GM21737 (cell line): Measurements from ENCODE around the gene DPP4.
"Not testable (repeated sequence)": the region's sequence is repeated elsewhere in the genome, so short reads cannot be mapped to it uniquely, and the experiment has no call there.

Experiments used
- ATAC-seq: cut with Tn5 transposase; IDR thresholded peaks from one replicate; pipeline ENCODE4 v1.9.1; 2021; ENCODE audit warnings: mild to moderate bottlenecking, moderate library complexity; ENCODE audit not compliant: unreplicated experiment

The DPP4 gene

GRCh38 chr2:162060532-162060931 lies 13.5 kb downstream of the DPP4 start:
- no peak for ATAC-seq

GRCh38 chr2:162058973-162059668 lies 14.9 kb downstream of the DPP4 start:
- peak; percentile 76 for ATAC-seq

GRCh38 chr2:162057426-162057825 lies 16.6 kb downstream of the DPP4 start:
- ATAC-seq: no peak

- no peak for ATAC-seq
These were observed 17.1 kb downstream of the DPP4 start for GRCh38 chr2:162056796-162057399.

- ATAC-seq: no peak
These were observed 20.2 kb downstream of the DPP4 start for GRCh38 chr2:162053808-162054155.

- ATAC-seq: no peak
These were observed 20.8 kb downstream of the DPP4 start for GRCh38 chr2:162053066-162053807.

GRCh38 chr2:162050513-162050961 lies 23.5 kb downstream of the DPP4 start:
- ATAC-seq: no peak

GRCh38 chr2:162049089-162049488 lies 24.9 kb downstream of the DPP4 start:
- ATAC-seq: not testable (repeated sequence)

- ATAC-seq: no peak
These were observed 29.4 kb downstream of the DPP4 start for GRCh38 chr2:162044586-162044985.

GRCh38 chr2:162043132-162043531 lies 30.9 kb downstream of the DPP4 start:
- no peak for ATAC-seq

GRCh38 chr2:162041485-162041884 lies 32.5 kb downstream of the DPP4 start:
- ATAC-seq: no peak

GRCh38 chr2:162038725-162039124 lies 35.3 kb downstream of the DPP4 start:
- ATAC-seq: no peak

GRCh38 chr2:162037886-162038285 lies 36.1 kb downstream of the DPP4 start:
- ATAC-seq: no peak

GRCh38 chr2:162037028-162037795 lies 36.8 kb downstream of the DPP4 start:
- ATAC-seq: no peak

GRCh38 chr2:162035981-162036380 lies 38.0 kb downstream of the DPP4 start:
- ATAC-seq: no peak

GRCh38 chr2:162030363-162031190 lies 43.4 kb downstream of the DPP4 start:
- ATAC-seq: no peak

GRCh38 chr2:162029287-162029901 lies 44.6 kb downstream of the DPP4 start:
- ATAC-seq: no peak

GRCh38 chr2:162028511-162028910 lies 45.5 kb downstream of the DPP4 start:
- ATAC-seq: no peak

GRCh38 chr2:162025121-162025911 lies 48.7 kb downstream of the DPP4 start:
- no peak for ATAC-seq
